Endothelial cell of umbilical vein (primary cell): ENCODE measurements around the gene C10orf71.

Source experiments
- CTCF ChIP-seq, 2 donors: IDR thresholded peaks; 1 replicate in 1 of 2; 2 replicates in 1 of 2; pipeline ENCODE4 v1.5.1; 2011; ENCODE audit warnings: low read length in 2 of 2, mild to moderate bottlenecking in 2 of 2, moderate library complexity in 2 of 2, control low read depth in 1 of 2, inconsistent platforms in 1 of 2, low read depth in 1 of 2; ENCODE audit not compliant: insufficient read depth in 1 of 2; ENCODE audit errors: extremely low read depth in 1 of 2
- EZH2 ChIP-seq: IDR thresholded peaks from 2 replicates; pipeline ENCODE4 v1.6.1; 2012; ENCODE audit warnings: borderline replicate concordance, low read depth, mild to moderate bottlenecking, moderate library complexity, low read length, inconsistent platforms; ENCODE audit not compliant: severe bottlenecking
- FOS ChIP-seq: IDR thresholded peaks from 2 replicates; pipeline ENCODE4 v1.6.1; 2011; ENCODE audit warnings: mild to moderate bottlenecking, low read length, moderate library complexity, borderline replicate concordance; ENCODE audit not compliant: insufficient read depth
- POLR2A ChIP-seq: IDR thresholded peaks from 2 replicates; pipeline ENCODE4 v1.6.1; 2012; ENCODE audit warnings: low read depth, mild to moderate bottlenecking, control low read depth, low read length
- POLR2AphosphoS5 ChIP-seq: IDR thresholded peaks from 2 replicates; pipeline ENCODE4 v1.6.1; 2012; ENCODE audit warnings: low read depth, mild to moderate bottlenecking, control low read depth, low read length, moderate library complexity; ENCODE audit not compliant: insufficient read depth

GRCh38 chr10:49254556-49255318 is 44.2 kb upstream of the C10orf71 start:
- TF ChIP-seq CTCF (IDR thresholded peaks at IDR 0.05; ENCODE audit: extremely low read depth in 1 of 2, insufficient read depth in 1 of 2, low read depth in 1 of 2, low read length in 2 of 2) (no peak), POLR2A (no peak), POLR2AphosphoS5 (no peak), EZH2 (no peak), FOS (no peak)
